K562 (cell line): ENCODE results near the gene HBM. TPM values are rescaled to one million over a fixed set of nuclear protein-coding genes. Genes with fewer than 3 reads are reported as not detected.

Experiments used
- ARID1B ChIP-seq: fragments of 450-650 bp; IDR thresholded peaks from 2 replicates; pipeline ENCODE4 v1.6.1; 2016; ENCODE audit warnings: antibody characterized with exemption, mild to moderate bottlenecking, inconsistent platforms
- ATF7 ChIP-seq: fragments of 450-650 bp; IDR thresholded peaks from 2 replicates; pipeline ENCODE4 v1.7.1; 2014; ENCODE audit warnings: mild to moderate bottlenecking, moderate library complexity
- BRD9 ChIP-seq: fragments of 450-650 bp; IDR thresholded peaks from 2 replicates; pipeline ENCODE4 v1.6.1; 2018; ENCODE audit warnings: low read depth; ENCODE audit not compliant: partially characterized antibody
- CBFA2T3 ChIP-seq: fragments of 450-650 bp; IDR thresholded peaks from 2 replicates; pipeline ENCODE4 v1.6.1; 2017
- CREB1 ChIP-seq, 2 experiments: sonication (generic) in 1 of 2; formaldehyde crosslinking in 1 of 2; IDR thresholded peaks; 2 replicates each; pipeline versions ENCODE4 v1.6.1 to v1.8.0; 2012 to 2022; ENCODE audit warnings: inconsistent platforms in 1 of 2, mild to moderate bottlenecking in 1 of 2, missing genetic modification reagents in 1 of 2, moderate library complexity in 1 of 2
- CREB3L1 ChIP-seq: fragments of 450-650 bp; IDR thresholded peaks from 2 replicates; pipeline ENCODE4 v1.6.1; 2014; ENCODE audit warnings: low read depth, mild to moderate bottlenecking, moderate library complexity, borderline replicate concordance
- DPF2 ChIP-seq: fragments of 450-650 bp; IDR thresholded peaks from 2 replicates; pipeline ENCODE4 v1.6.1; 2016
- ETS2 ChIP-seq: IDR thresholded peaks from 2 replicates; pipeline ENCODE4 v1.6.1; 2016; ENCODE audit warnings: borderline replicate concordance, missing genetic modification characterization, mild to moderate bottlenecking, moderate library complexity, missing compliant biosample characterization; ENCODE audit not compliant: poor library complexity, severe bottlenecking
- FOXM1 ChIP-seq, 2 experiments: fragments of 450-650 bp in 1 of 2; sonication (generic) in 1 of 2; formaldehyde crosslinking in 1 of 2; IDR thresholded peaks; 2 replicates each; pipeline versions ENCODE4 v1.6.1 to v1.9.0; 2017 to 2022; ENCODE audit warnings: low read depth in 2 of 2, mild to moderate bottlenecking in 2 of 2, missing genetic modification reagents in 1 of 2, moderate library complexity in 1 of 2
- HOMEZ ChIP-seq: fragments of 250-450 bp; sonication (Bioruptor Pico); IDR thresholded peaks from 2 replicates; pipeline ENCODE4 v1.4.0; 2020; ENCODE audit warnings: mild to moderate bottlenecking, moderate library complexity
- KAT7 ChIP-seq: sonication (generic); formaldehyde crosslinking; IDR thresholded peaks from 2 replicates; pipeline ENCODE4 v1.8.0; 2022; ENCODE audit warnings: missing genetic modification reagents, mild to moderate bottlenecking, borderline replicate concordance
- MAZ ChIP-seq, 2 experiments: fragments of 450-650 bp in 1 of 2; sonication (generic) in 1 of 2; formaldehyde crosslinking; IDR thresholded peaks in 1 of 2; conservative IDR thresholded peaks in 1 of 2; 2 replicates each; pipeline versions ENCODE4 v1.4.0 to v1.5.0; 2020; ENCODE audit warnings: mild to moderate bottlenecking in 1 of 2, missing genetic modification reagents in 1 of 2
- RUNX1 ChIP-seq: sonication (generic); IDR thresholded peaks from 2 replicates; pipeline ENCODE4 v1.6.1; 2016; ENCODE audit warnings: antibody characterized with exemption, low read depth
- TAF15 ChIP-seq: fragments of 200-400 bp; formaldehyde crosslinking; IDR thresholded peaks from 2 replicates; pipeline ENCODE4 v1.6.1; 2017; ENCODE audit warnings: mild to moderate bottlenecking, low read depth, low read length, moderate library complexity
- TCF3 ChIP-seq: sonication (generic); formaldehyde crosslinking; IDR thresholded peaks from 2 replicates; pipeline ENCODE4 v1.4.0; 2020; ENCODE audit warnings: mild to moderate bottlenecking, missing genetic modification reagents
- THRAP3 ChIP-seq: fragments of 450-650 bp; IDR thresholded peaks from 2 replicates; pipeline ENCODE4 v1.6.1; 2016; ENCODE audit warnings: mild to moderate bottlenecking, inconsistent platforms, borderline replicate concordance
- XRCC3 ChIP-seq: fragments of 450-650 bp; IDR thresholded peaks from 2 replicates; pipeline ENCODE4 v1.6.1; 2017; ENCODE audit warnings: mild to moderate bottlenecking, moderate library complexity
- ZNF175 ChIP-seq: fragments of 200-800 bp; sonication (Bioruptor generic); IDR thresholded peaks from 2 replicates; pipeline ENCODE4 v1.6.1; 2016; ENCODE audit warnings: low read depth, mild to moderate bottlenecking, missing genetic modification characterization, missing compliant biosample characterization
- ZNF239 ChIP-seq: fragments of 250-450 bp; sonication (Bioruptor Pico); IDR thresholded peaks from 2 replicates; pipeline ENCODE4 v1.4.0; 2020; ENCODE audit warnings: mild to moderate bottlenecking
- ZNF512 ChIP-seq: IDR thresholded peaks from 2 replicates; pipeline ENCODE4 v1.6.1; 2016; ENCODE audit warnings: missing genetic modification characterization, missing compliant biosample characterization
- ZNF77 ChIP-seq: fragments of 250-450 bp; sonication (Bioruptor Pico); IDR thresholded peaks from 2 replicates; pipeline ENCODE4 v1.5.0; 2020
- ZNF830 ChIP-seq: fragments of 250-450 bp; sonication (Bioruptor Pico); IDR thresholded peaks from 2 replicates; pipeline ENCODE4 v1.5.0; 2021; ENCODE audit warnings: mild to moderate bottlenecking
- ZZZ3 ChIP-seq: fragments of 450-650 bp; IDR thresholded peaks from 2 replicates; pipeline ENCODE4 v1.6.1; 2016; ENCODE audit warnings: antibody characterized with exemption, mild to moderate bottlenecking, moderate library complexity
- polyA plus RNA-seq, 8 experiments: library from polyadenylated mRNA; depleted of rRNA in 4 of 8; stranded (reverse) in 5 of 8; unstranded in 3 of 8; fragments of >200 nt; fragmentation: Nextera tagmentation in 2 of 8; fragmentation: Illumina TruSeq in 1 of 8; extraction: Ambion mirVana in 2 of 8; extraction: Trizol in 1 of 8; gene quantifications; 2 replicates each; pipeline versions ENCODE4 v1.2.1 to v1.2.3, GENCODE V29; 2011 to 2014; ENCODE audit warnings: inconsistent platforms in 1 of 8, missing spikeins in 1 of 8
- total RNA-seq, 7 experiments: library from RNA; depleted of rRNA in 6 of 7; stranded (reverse); fragments of >200 nt in 6 of 7; fragmentation: Illumina TruSeq in 2 of 7; extraction: Trizol in 2 of 7; gene quantifications; 2 replicates each; pipeline versions ENCODE4 v1.2.1 to v1.2.3, GENCODE V29; 2011 to 2021; ENCODE audit warnings: low replicate concordance in 1 of 7

The HBM gene
- total and polyA plus RNA-seq, 9 of the 15 experiments (the other 6 are each of a cell fraction or from before 2014, with no cell fraction given), result not detected

GRCh38 chr16:152141-153128, 13.3 kb upstream of the HBM start, which contains the start of gene HBZ (continued):
- 0 out of 2 replicates have a peak, but pooled peaks have one; percentile 11 for TF ChIP-seq FOXM1 (IDR thresholded peaks at IDR 0.05; ENCODE audit: low read depth)
- no peak for TF ChIP-seq FOXM1 (CRISPR knock-in tag; IDR thresholded peaks at IDR 0.05; ENCODE audit: low read depth)
- TF ChIP-seq ARID1B, result peak; percentile 31; the same call in 1 of the 2 replicates
- TF ChIP-seq HOMEZ (CRISPR knock-in tag), result no peak
- peak; percentile 54 to 70; a peak in 3 of 4 replicates for TF ChIP-seq MAZ (CRISPR knock-in tag; conservative IDR thresholded peaks at IDR 0.05 in 1 of 2, IDR thresholded peaks at IDR 0.05 in 1 of 2)
- TF ChIP-seq ZNF77 (CRISPR knock-in tag), result no peak
- no peak for TF ChIP-seq THRAP3
- TF ChIP-seq ZNF512, result no peak
- TF ChIP-seq CREB3L1, result peak; percentile 27; the same call in 1 of the 2 replicates
- peak; percentile 16; the same call in 1 of the 2 replicates for TF ChIP-seq DPF2
- TF ChIP-seq CREB1 (IDR thresholded peaks at IDR 0.05), result no peak
- no peak for TF ChIP-seq CREB1 (CRISPR knock-in tag; IDR thresholded peaks at IDR 0.05)
- no peak for TF ChIP-seq RUNX1
- no peak for TF ChIP-seq BRD9
- TF ChIP-seq TAF15, result no peak
- no peak for TF ChIP-seq ZNF830 (CRISPR knock-in tag)
- TF ChIP-seq ZNF175 (CRISPR knock-in tag), result no peak
- TF ChIP-seq XRCC3, result no peak
- TF ChIP-seq ZNF239 (CRISPR knock-in tag), result no peak
- peak; percentile 18; the same call in 1 of the 2 replicates for TF ChIP-seq CBFA2T3
- peak; percentile 15; the same call in 1 of the 2 replicates for TF ChIP-seq ATF7
- TF ChIP-seq KAT7, result no peak
- TF ChIP-seq TCF3 (CRISPR knock-in tag), result no peak; the same call in 1 of the 2 replicates
- no peak for TF ChIP-seq ETS2 (tag)
- TF ChIP-seq ZZZ3, result no peak
